ENCODE data around the gene CCDC88C.

GRCh38 chr14:91272341-91273272 is 145.0 kb downstream of the CCDC88C start:
- TF ChIP-seq CTCF (conservative IDR thresholded peaks at IDR 0.05; ENCODE audit: low read depth in 2 of 2) (no peak), JUNB (IDR thresholded peaks at IDR 0.05; ENCODE audit: unreplicated experiment) (no peak), POLR2AphosphoS5 (IDR thresholded peaks at IDR 0.05; ENCODE audit: low read depth) (no peak), EZH2 (IDR thresholded peaks at IDR 0.05; ENCODE audit: low read depth, unreplicated experiment) (no peak), NANOG (IDR thresholded peaks at IDR 0.05; ENCODE audit: borderline replicate concordance) (no peak), ZNF114 (CRISPR knock-in tag; IDR thresholded peaks at IDR 0.05) (no peak), CREB1 (CRISPR knock-in tag; IDR thresholded peaks at IDR 0.05; ENCODE audit: low read depth) (no peak), STAT1 (IDR thresholded peaks at IDR 0.05; ENCODE audit: unreplicated experiment) (no peak)
- TF ChIP-seq, protein P1, sequence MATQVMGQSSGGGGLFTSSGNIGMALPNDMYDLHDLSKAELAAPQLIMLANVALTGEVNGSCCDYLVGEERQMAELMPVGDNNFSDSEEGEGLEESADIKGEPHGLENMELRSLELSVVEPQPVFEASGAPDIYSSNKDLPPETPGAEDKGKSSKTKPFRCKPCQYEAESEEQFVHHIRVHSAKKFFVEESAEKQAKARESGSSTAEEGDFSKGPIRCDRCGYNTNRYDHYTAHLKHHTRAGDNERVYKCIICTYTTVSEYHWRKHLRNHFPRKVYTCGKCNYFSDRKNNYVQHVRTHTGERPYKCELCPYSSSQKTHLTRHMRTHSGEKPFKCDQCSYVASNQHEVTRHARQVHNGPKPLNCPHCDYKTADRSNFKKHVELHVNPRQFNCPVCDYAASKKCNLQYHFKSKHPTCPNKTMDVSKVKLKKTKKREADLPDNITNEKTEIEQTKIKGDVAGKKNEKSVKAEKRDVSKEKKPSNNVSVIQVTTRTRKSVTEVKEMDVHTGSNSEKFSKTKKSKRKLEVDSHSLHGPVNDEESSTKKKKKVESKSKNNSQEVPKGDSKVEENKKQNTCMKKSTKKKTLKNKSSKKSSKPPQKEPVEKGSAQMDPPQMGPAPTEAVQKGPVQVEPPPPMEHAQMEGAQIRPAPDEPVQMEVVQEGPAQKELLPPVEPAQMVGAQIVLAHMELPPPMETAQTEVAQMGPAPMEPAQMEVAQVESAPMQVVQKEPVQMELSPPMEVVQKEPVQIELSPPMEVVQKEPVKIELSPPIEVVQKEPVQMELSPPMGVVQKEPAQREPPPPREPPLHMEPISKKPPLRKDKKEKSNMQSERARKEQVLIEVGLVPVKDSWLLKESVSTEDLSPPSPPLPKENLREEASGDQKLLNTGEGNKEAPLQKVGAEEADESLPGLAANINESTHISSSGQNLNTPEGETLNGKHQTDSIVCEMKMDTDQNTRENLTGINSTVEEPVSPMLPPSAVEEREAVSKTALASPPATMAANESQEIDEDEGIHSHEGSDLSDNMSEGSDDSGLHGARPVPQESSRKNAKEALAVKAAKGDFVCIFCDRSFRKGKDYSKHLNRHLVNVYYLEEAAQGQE (IDR thresholded peaks at IDR 0.05; ENCODE audit: unreplicated experiment), result no peak
